NCI-H128 (cell line): ENCODE measurements around the gene BIRC5.
A peak's percentile ranks its signal among the peaks of the same experiment; 100 is the strongest.

Source experiments
- DNase-seq: peaks from one replicate; lab custom pipeline; 2025; ENCODE audit not compliant: unreplicated experiment; lab: John Stamatoyannopoulos, UW

BIRC5 gene

GRCh38 chr17:78183916-78184315 lies 30.1 kb upstream of the BIRC5 start:
- no peak for DNase-seq

DNA sequence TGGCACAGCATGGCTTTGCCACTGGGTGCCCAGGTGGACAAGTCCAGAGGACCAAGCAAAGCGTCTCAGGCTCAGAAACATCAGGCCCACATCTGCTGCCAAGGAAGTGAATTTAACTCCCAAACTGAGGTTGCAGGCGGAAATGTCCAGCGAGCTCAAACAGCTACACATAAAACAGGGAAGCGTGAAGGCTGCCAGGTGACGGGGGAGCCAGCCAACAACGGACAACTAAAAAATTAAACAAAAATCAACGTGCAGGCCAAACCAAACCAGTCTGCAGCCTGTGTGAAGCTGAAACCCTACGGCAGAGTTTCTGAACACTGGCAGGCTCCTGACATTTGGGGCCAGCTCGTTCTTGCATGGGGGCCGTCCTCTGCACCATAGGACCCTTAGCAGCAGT lies 29.7 kb upstream of the BIRC5 start:
- DNase-seq, result no peak

DNA sequence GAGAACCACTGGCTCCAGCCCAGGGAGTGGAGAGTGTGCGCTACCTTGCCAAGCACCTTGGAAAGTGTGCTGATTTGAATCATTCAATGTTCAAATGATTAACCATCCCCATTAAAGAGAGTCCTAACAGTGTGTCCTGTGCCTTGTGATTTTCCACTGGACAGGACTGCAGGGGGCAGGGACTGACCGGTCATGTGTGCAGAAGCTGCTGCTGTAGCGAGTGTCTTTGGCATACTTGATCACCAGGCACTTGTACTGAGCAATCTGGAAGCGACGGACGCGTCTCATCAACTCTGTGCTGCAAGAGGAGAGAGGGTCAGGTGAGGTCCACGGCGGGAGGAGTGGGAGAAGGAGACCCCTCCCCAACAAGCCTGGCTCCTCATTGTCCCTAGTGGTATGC lies 29.2 kb upstream of the BIRC5 start:
- no peak for DNase-seq

- no peak for DNase-seq
These were observed 27.9 kb upstream of the BIRC5 start for GRCh38 chr17:78185981-78186691.

GRCh38 chr17:78186692-78187595 lies 27.1 kb upstream of the BIRC5 start, which contains the start of the genes AFMID and TK1:
Gene AFMID (plus strand): TSS chr17:78187362. CDS start chr17:78187371, 9 bp downstream.
Gene TK1 (minus strand): TSS chr17:78187052. CDS start chr17:78186994, 58 bp downstream.
- peak; percentile 84 for DNase-seq

GRCh38 chr17:78196716-78197115 lies 17.3 kb upstream of the BIRC5 start:
- no peak for DNase-seq

GRCh38 chr17:78197147-78197832 lies 16.8 kb upstream of the BIRC5 start:
- DNase-seq, result no peak

DNA sequence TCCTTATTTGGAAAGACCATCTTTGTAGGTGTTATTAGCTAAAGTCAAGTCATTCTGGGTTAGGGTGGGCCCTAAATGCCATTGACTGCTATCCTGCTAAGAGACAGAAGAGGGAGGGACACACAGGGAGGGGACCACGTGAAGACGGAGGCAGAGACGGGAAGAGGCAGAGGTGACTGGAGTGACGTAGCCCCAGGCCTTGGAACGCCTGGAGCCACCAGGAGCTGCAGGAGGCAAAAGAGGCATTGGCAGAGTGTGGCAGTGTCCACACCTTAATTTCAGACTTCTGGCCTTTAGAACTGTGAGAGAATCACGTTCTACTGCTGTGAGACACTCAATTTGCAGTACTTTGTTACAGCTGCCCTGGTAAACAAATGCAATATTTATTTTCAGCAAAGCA lies 13.6 kb upstream of the BIRC5 start:
- DNase-seq, result no peak

DNA sequence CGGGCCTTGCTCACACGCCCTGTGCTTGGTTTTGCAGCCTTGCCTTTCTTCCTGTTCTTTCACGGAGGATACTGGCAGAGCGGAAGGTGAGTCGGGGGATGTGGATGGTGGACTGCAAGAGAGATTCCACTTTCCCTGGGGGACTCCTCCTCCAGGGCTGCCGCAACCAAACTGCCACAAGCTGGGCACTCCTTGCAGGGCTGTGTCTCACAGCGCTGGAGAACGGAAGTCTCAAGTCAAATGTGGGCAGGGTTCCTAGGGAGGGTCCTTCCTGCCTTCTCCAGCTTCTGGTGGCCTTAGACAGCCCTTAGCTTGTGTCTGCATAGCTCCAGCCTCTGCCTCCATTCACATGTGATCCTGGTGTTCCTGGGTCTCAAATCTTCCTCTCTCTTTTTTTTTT lies 11.4 kb upstream of the BIRC5 start:
- DNase-seq, result no peak

- no peak for DNase-seq
These were observed 9.5 kb upstream of the BIRC5 start for GRCh38 chr17:78204387-78205123.

GRCh38 chr17:78205124-78205775 lies 8.8 kb upstream of the BIRC5 start:
- no peak for DNase-seq

- DNase-seq, result no peak
These were observed 7.8 kb upstream of the BIRC5 start for GRCh38 chr17:78206298-78206697.

DNA sequence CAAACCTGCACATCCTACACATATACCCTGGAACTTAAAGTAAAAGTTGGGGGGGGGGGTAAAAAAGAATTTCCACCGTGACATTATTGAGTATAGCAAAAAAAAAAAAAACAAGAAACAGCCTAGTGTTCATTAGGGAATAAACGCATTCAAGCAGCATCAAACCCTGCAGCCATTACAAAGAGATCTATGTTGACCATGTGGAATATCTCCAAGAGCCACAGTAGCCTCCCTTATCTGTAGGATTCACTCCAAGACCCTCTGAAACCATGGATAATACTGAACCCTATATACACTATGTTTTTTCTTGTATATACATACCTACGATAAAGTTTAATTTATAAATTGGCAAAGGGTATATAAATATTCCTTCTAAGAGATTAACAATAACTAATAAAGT lies 5.6 kb upstream of the BIRC5 start:
- DNase-seq, result no peak

DNA sequence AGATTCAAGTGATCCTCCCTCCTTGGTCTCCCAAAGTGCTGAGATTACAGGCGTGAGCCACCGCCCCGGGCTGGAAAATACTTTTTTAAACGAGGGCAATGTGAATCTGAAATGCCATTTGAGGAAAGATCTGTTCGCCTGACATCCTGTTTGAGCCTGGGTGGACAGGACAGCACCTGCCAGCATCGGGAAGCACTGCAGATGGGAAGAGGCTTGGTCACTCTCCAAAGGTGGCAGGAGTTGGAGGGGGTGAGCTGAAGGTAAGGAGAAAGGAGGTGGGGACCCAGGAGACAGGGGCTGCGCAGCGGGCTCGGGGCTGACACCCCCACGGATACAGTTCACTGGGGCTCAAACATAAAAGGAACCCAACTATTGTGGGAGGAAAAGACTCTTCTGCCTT lies 3.9 kb upstream of the BIRC5 start:
- DNase-seq, result no peak

DNA sequence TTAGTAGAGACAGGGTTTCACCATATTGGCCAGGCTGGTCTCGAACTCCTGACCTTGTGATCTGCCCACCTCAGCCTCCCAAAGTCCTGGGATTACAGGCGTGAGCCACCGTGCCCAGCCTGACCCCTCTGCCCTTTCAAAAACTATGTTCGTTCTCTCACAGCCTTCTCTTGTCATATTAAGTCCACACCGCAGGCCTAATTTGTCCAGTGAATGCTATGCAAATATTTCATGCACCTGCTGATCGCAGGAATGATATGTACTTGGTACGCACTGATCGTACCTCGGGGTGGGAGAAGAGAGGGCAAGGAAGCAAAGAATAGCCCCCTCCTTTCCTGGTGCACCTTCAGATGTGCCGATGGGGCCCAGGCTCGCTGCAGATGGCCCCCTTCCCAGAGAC lies 3.0 kb upstream of the BIRC5 start:
- no peak for DNase-seq

- DNase-seq, result no peak
These were observed 631 bp downstream of the BIRC5 start for GRCh38 chr17:78214706-78215061.

DNA sequence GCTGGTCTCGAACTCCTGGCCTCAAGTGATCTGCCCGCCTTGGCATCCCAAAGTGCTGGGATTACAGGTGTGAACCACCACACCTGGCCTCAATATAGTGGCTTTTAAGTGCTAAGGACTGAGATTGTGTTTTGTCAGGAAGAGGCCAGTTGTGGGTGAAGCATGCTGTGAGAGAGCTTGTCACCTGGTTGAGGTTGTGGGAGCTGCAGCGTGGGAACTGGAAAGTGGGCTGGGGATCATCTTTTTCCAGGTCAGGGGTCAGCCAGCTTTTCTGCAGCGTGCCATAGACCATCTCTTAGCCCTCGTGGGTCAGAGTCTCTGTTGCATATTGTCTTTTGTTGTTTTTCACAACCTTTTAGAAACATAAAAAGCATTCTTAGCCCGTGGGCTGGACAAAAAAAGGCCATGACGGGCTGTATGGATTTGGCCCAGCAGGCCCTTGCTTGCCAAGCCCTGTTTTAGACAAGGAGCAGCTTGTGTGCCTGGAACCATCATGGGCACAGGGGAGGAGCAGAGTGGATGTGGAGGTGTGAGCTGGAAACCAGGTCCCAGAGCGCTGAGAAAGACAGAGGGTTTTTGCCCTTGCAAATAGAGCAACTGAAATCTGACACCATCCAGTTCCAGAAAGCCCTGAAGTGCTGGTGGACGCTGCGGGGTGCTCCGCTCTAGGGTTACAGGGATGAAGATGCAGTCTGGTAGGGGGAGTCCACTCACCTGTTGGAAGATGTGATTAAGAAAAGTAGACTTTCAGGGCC lies 5.5 kb downstream of the BIRC5 start:
- no peak for DNase-seq

GRCh38 chr17:78223061-78223460 lies 9.0 kb downstream of the BIRC5 start:
- DNase-seq, result no peak

DNA sequence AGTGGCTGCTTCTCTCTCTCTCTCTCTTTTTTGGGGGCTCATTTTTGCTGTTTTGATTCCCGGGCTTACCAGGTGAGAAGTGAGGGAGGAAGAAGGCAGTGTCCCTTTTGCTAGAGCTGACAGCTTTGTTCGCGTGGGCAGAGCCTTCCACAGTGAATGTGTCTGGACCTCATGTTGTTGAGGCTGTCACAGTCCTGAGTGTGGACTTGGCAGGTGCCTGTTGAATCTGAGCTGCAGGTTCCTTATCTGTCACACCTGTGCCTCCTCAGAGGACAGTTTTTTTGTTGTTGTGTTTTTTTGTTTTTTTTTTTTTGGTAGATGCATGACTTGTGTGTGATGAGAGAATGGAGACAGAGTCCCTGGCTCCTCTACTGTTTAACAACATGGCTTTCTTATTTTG lies 9.7 kb downstream of the BIRC5 start:
- DNase-seq, result no peak
